ENCODE results near the gene PDLIM3. TPM values are rescaled to one million over a fixed set of nuclear protein-coding genes. Genes with fewer than 3 reads are reported as not detected.

PDLIM3 gene
- total RNA-seq, 1 donor from 2014 or later = 1.4 TPM

- Histone ChIP-seq H4K20me1 (ENCODE audit: low read depth) (no peaks in the 10 kb centered on the region), H3K27me3 (peaks cover 13% of the 10 kb centered on the region), H3F3A (ENCODE audit: low read depth) (peaks cover 4% of the 10 kb centered on the region), H3K9ac (no peak overlapping the region), H3K4me1 (no peaks in the 10 kb centered on the region), H3K9me3 (ENCODE audit: low read depth) (no peaks in the 10 kb centered on the region), H3K79me2 (ENCODE audit: low read depth) (no peaks in the 10 kb centered on the region), H3K4me3 (no peak overlapping the region), H2AFZ (replicated peaks) (no peak overlapping the region), H3K27ac (no peak overlapping the region), H3K36me3 (no peaks in the 10 kb centered on the region), H3K4me2 (no peak overlapping the region)
- no peak overlapping the region for H3K27ac Mint-ChIP-seq
- no peak for DNase-seq (ENCODE audit: low spot score)
- peaks cover 4% of the 10 kb centered on the region for H3K9me3 Mint-ChIP-seq
- no peak overlapping the region for H3K4me3 Mint-ChIP-seq
- no peaks in the 10 kb centered on the region for H3K36me3 Mint-ChIP-seq
- TF ChIP-seq CTCF (IDR thresholded peaks at IDR 0.05) (no peak), EZH2phosphoT487 (IDR thresholded peaks at IDR 0.05) (no peak), EZH2 (IDR thresholded peaks at IDR 0.05) (no peak)
- peaks cover 5% of the 10 kb centered on the region for H3K27me3 Mint-ChIP-seq (ENCODE audit: insufficient read depth, low read depth)
- no peaks in the 10 kb centered on the region for H3K4me1 Mint-ChIP-seq
Measured at GRCh38 chr4:185529413-185529812, 5.9 kb downstream of the PDLIM3 start.

GRCh38 chr4:185524888-185525863 is 10.1 kb downstream of the PDLIM3 start:
- Histone ChIP-seq H3K4me1 (no peaks in the 10 kb centered on the region), H3K36me3 (no peaks in the 10 kb centered on the region), H3K9me3 (ENCODE audit: low read depth) (no peaks in the 10 kb centered on the region), H3F3A (ENCODE audit: low read depth) (no peaks in the 10 kb centered on the region), H3K27ac (no peak overlapping the region), H4K20me1 (ENCODE audit: low read depth) (no peaks in the 10 kb centered on the region), H3K79me2 (ENCODE audit: low read depth) (no peaks in the 10 kb centered on the region), H3K9ac (no peak overlapping the region), H3K27me3 (no peaks in the 10 kb centered on the region), H3K4me2 (no peak overlapping the region), H2AFZ (replicated peaks) (no peak overlapping the region), H3K4me3 (no peak overlapping the region)
- no peak for DNase-seq (ENCODE audit: low spot score)
- Mint-ChIP-seq H3K27me3 (ENCODE audit: insufficient read depth, low read depth) (no peaks in the 10 kb centered on the region), H3K9me3 (peaks cover 7% of the 10 kb centered on the region), H3K4me3 (no peak overlapping the region), H3K27ac (no peak overlapping the region), H3K4me1 (no peaks in the 10 kb centered on the region), H3K36me3 (no peaks in the 10 kb centered on the region)
- TF ChIP-seq EZH2 (IDR thresholded peaks at IDR 0.05) (no peak), CTCF (IDR thresholded peaks at IDR 0.05) (no peak), EZH2phosphoT487 (IDR thresholded peaks at IDR 0.05) (no peak)

GRCh38 chr4:185523862-185524261 is 11.4 kb downstream of the PDLIM3 start:
- Histone ChIP-seq H3K79me2 (ENCODE audit: low read depth) (no peaks in the 10 kb centered on the region), H3K9me3 (ENCODE audit: low read depth) (no peaks in the 10 kb centered on the region), H3K4me2 (no peak overlapping the region), H3K27me3 (no peaks in the 10 kb centered on the region), H2AFZ (replicated peaks) (no peak overlapping the region), H3K4me1 (no peaks in the 10 kb centered on the region), H4K20me1 (ENCODE audit: low read depth) (no peaks in the 10 kb centered on the region), H3K9ac (no peak overlapping the region), H3K27ac (no peak overlapping the region), H3K36me3 (no peaks in the 10 kb centered on the region), H3K4me3 (no peak overlapping the region), H3F3A (ENCODE audit: low read depth) (no peaks in the 10 kb centered on the region)
- Mint-ChIP-seq H3K9me3 (peaks cover 7% of the 10 kb centered on the region), H3K27me3 (ENCODE audit: insufficient read depth, low read depth) (no peaks in the 10 kb centered on the region), H3K4me1 (no peaks in the 10 kb centered on the region), H3K4me3 (no peak overlapping the region), H3K36me3 (no peaks in the 10 kb centered on the region), H3K27ac (no peak overlapping the region)
- DNase-seq (ENCODE audit: low spot score) = no peak
- TF ChIP-seq EZH2 (IDR thresholded peaks at IDR 0.05) (no peak), EZH2phosphoT487 (IDR thresholded peaks at IDR 0.05) (no peak), CTCF (IDR thresholded peaks at IDR 0.05) (no peak)
